HepG2 (cell line): ENCODE measurements around the gene ADPRM. TPM values are rescaled to one million over a fixed set of nuclear protein-coding genes. Genes with fewer than 3 reads are reported as not detected.

Experiments
- AHR ChIP-seq: IDR thresholded peaks from 2 replicates; pipeline ENCODE4 v1.6.1; 2018; ENCODE audit warnings: missing genetic modification reagents, missing compliant biosample characterization
- ARID5B ChIP-seq: IDR thresholded peaks from 2 replicates; pipeline ENCODE4 v1.4.0; 2020; ENCODE audit warnings: mild to moderate bottlenecking, missing genetic modification reagents
- GTF3A ChIP-seq: sonication (generic); formaldehyde crosslinking; conservative IDR thresholded peaks from 2 replicates; pipeline ENCODE4 v1.4.0; 2020; ENCODE audit warnings: mild to moderate bottlenecking, missing genetic modification reagents
- MYC ChIP-seq: sonication (generic); formaldehyde crosslinking; IDR thresholded peaks from 2 replicates; pipeline ENCODE4 v1.9.0; 2021; ENCODE audit warnings: missing genetic modification reagents, borderline replicate concordance
- PHF21A ChIP-seq: sonication (generic); formaldehyde crosslinking; IDR thresholded peaks from 2 replicates; pipeline ENCODE4 v1.5.0; 2020; ENCODE audit warnings: mild to moderate bottlenecking, missing genetic modification reagents
- SAFB2 ChIP-seq: sonication (generic); formaldehyde crosslinking; IDR thresholded peaks from 2 replicates; pipeline ENCODE4 v1.5.1; 2020; ENCODE audit warnings: missing genetic modification reagents, low read depth, mild to moderate bottlenecking, borderline replicate concordance
- ZBTB7A ChIP-seq: sonication (generic); formaldehyde crosslinking; IDR thresholded peaks from 2 replicates; pipeline ENCODE4 v1.8.0; 2022; ENCODE audit warnings: mild to moderate bottlenecking, missing genetic modification reagents
- ZNF160 ChIP-seq: sonication (generic); formaldehyde crosslinking; IDR thresholded peaks from 2 replicates; pipeline ENCODE4 v1.8.0; 2022; ENCODE audit warnings: mild to moderate bottlenecking, inconsistent platforms, missing genetic modification reagents
- ZNF432 ChIP-seq: sonication (generic); formaldehyde crosslinking; IDR thresholded peaks from 2 replicates; pipeline ENCODE4 v1.5.0; 2020; ENCODE audit warnings: missing genetic modification reagents, mild to moderate bottlenecking, borderline replicate concordance
- ZNF547 ChIP-seq: sonication (generic); formaldehyde crosslinking; IDR thresholded peaks from 2 replicates; pipeline ENCODE4 v1.5.1; 2020; ENCODE audit warnings: mild to moderate bottlenecking, missing genetic modification reagents
- ZNF562 ChIP-seq: sonication (generic); formaldehyde crosslinking; IDR thresholded peaks from 2 replicates; pipeline ENCODE4 v1.8.0; 2022; ENCODE audit warnings: missing genetic modification reagents, borderline replicate concordance
- ZNF619 ChIP-seq: sonication (generic); formaldehyde crosslinking; IDR thresholded peaks from 2 replicates; pipeline ENCODE4 v1.4.0; 2020; ENCODE audit warnings: mild to moderate bottlenecking, missing genetic modification reagents
- ZNF674 ChIP-seq: sonication (generic); formaldehyde crosslinking; IDR thresholded peaks from 2 replicates; pipeline ENCODE4 v1.5.0; 2020; ENCODE audit warnings: low read depth, mild to moderate bottlenecking, missing genetic modification reagents
- polyA plus RNA-seq, 8 experiments: library from polyadenylated mRNA; depleted of rRNA in 3 of 8; stranded (reverse) in 7 of 8; unstranded in 1 of 8; fragments of >200 nt; fragmentation: Illumina TruSeq in 4 of 8; extraction: Trizol in 4 of 8; gene quantifications; 2 replicates each; pipeline versions ENCODE4 v1.2.1 to v1.2.3, GENCODE V29; 2011 to 2016; ENCODE audit warnings: low read depth in 4 of 8, missing spikeins in 1 of 8, mixed read lengths in 1 of 8; ENCODE audit not compliant: insufficient read depth in 1 of 8
- total RNA-seq, 5 experiments: library from RNA; depleted of rRNA; stranded (reverse); fragments of >200 nt; fragmentation: Illumina TruSeq; extraction: Trizol; gene quantifications; 2 replicates each; pipeline ENCODE4 v1.2.3, GENCODE V29; 2016; ENCODE audit warnings: low read depth in 1 of 5
- TF ChIP-seq, protein P1 (sequence below): sonication (generic); formaldehyde crosslinking; IDR thresholded peaks from 2 replicates; pipeline ENCODE4 v1.4.0; 2020; ENCODE audit warnings: missing genetic modification reagents
- TF ChIP-seq, protein P2 (sequence below): sonication (generic); formaldehyde crosslinking; IDR thresholded peaks from 2 replicates; pipeline ENCODE4 v1.5.1; 2020; ENCODE audit warnings: mild to moderate bottlenecking, missing genetic modification reagents, moderate library complexity

The ADPRM gene
- total and polyA plus RNA-seq, 2 of the 13 experiments (the other 11 are each of a cell fraction or from before 2014, with no cell fraction given): 5.6 to 10.8 TPM

DNA sequence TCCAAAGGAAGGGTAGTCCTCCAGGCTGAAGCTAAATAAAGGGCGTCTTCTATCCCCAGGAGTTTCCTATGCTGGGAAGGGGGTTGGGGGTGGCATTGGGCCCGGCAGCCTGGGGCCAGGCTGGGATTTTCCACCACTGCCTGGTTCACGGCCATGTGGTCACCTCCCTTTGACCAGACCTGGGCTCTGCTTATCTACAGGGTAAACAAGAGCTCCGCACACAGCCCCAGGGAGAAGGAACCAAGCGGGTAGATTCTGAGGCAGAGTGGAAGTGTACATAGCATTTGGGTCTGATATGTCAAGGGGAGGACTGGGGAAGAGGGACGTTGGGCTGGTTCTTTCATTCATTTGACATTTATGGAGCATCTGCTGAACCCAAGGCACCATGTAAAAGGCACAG is 59.7 kb downstream of the ADPRM start (continued):
- TF ChIP-seq, protein P1, sequence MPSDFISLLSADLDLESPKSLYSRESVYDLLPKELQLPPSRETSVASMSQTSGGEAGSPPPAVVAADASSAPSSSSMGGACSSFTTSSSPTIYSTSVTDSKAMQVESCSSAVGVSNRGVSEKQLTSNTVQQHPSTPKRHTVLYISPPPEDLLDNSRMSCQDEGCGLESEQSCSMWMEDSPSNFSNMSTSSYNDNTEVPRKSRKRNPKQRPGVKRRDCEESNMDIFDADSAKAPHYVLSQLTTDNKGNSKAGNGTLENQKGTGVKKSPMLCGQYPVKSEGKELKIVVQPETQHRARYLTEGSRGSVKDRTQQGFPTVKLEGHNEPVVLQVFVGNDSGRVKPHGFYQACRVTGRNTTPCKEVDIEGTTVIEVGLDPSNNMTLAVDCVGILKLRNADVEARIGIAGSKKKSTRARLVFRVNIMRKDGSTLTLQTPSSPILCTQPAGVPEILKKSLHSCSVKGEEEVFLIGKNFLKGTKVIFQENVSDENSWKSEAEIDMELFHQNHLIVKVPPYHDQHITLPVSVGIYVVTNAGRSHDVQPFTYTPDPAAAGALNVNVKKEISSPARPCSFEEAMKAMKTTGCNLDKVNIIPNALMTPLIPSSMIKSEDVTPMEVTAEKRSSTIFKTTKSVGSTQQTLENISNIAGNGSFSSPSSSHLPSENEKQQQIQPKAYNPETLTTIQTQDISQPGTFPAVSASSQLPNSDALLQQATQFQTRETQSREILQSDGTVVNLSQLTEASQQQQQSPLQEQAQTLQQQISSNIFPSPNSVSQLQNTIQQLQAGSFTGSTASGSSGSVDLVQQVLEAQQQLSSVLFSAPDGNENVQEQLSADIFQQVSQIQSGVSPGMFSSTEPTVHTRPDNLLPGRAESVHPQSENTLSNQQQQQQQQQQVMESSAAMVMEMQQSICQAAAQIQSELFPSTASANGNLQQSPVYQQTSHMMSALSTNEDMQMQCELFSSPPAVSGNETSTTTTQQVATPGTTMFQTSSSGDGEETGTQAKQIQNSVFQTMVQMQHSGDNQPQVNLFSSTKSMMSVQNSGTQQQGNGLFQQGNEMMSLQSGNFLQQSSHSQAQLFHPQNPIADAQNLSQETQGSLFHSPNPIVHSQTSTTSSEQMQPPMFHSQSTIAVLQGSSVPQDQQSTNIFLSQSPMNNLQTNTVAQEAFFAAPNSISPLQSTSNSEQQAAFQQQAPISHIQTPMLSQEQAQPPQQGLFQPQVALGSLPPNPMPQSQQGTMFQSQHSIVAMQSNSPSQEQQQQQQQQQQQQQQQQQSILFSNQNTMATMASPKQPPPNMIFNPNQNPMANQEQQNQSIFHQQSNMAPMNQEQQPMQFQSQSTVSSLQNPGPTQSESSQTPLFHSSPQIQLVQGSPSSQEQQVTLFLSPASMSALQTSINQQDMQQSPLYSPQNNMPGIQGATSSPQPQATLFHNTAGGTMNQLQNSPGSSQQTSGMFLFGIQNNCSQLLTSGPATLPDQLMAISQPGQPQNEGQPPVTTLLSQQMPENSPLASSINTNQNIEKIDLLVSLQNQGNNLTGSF: 0 out of 2 replicates have a peak, but pooled peaks have one; percentile 49
- TF ChIP-seq ZNF619 (CRISPR knock-in tag) (no peak), PHF21A (CRISPR knock-in tag) (0 out of 2 replicates have a peak, but pooled peaks have one; percentile 17), ZNF432 (CRISPR knock-in tag) (no peak), AHR (CRISPR knock-in tag) (no peak), MYC (CRISPR knock-in tag) (peak; percentile 54; the same call in 1 of the 2 replicates), ZNF562 (CRISPR knock-in tag) (no peak), GTF3A (CRISPR knock-in tag) (no peak), ZNF160 (CRISPR knock-in tag) (no peak), ZNF547 (CRISPR knock-in tag) (no peak), ZBTB7A (no peak), ARID5B (CRISPR knock-in tag) (0 out of 2 replicates have a peak, but pooled peaks have one; percentile 55), ZNF674 (no peak), SAFB2 (no peak)
- TF ChIP-seq, protein P2, sequence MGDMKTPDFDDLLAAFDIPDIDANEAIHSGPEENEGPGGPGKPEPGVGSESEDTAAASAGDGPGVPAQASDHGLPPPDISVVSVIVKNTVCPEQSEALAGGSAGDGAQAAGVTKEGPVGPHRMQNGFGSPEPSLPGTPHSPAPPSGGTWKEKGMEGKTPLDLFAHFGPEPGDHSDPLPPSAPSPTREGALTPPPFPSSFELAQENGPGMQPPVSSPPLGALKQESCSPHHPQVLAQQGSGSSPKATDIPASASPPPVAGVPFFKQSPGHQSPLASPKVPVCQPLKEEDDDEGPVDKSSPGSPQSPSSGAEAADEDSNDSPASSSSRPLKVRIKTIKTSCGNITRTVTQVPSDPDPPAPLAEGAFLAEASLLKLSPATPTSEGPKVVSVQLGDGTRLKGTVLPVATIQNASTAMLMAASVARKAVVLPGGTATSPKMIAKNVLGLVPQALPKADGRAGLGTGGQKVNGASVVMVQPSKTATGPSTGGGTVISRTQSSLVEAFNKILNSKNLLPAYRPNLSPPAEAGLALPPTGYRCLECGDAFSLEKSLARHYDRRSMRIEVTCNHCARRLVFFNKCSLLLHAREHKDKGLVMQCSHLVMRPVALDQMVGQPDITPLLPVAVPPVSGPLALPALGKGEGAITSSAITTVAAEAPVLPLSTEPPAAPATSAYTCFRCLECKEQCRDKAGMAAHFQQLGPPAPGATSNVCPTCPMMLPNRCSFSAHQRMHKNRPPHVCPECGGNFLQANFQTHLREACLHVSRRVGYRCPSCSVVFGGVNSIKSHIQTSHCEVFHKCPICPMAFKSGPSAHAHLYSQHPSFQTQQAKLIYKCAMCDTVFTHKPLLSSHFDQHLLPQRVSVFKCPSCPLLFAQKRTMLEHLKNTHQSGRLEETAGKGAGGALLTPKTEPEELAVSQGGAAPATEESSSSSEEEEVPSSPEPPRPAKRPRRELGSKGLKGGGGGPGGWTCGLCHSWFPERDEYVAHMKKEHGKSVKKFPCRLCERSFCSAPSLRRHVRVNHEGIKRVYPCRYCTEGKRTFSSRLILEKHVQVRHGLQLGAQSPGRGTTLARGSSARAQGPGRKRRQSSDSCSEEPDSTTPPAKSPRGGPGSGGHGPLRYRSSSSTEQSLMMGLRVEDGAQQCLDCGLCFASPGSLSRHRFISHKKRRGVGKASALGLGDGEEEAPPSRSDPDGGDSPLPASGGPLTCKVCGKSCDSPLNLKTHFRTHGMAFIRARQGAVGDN (CRISPR knock-in tag): peak; percentile 61
